Smooth muscle cell of the pulmonary artery (primary cell): ENCODE results near the gene CBLB. TPM values are rescaled to one million over a fixed set of nuclear protein-coding genes. Genes with fewer than 3 reads are reported as not detected.

Experiments
- total RNA-seq: library from RNA; depleted of rRNA; stranded (reverse); fragments of >200 nt; gene quantifications from 2 replicates; pipeline ENCODE4 v1.2.3, GENCODE V29; 2014

CBLB gene
- 41.9 and 73.8 TPM in 2 replicates for total RNA-seq

GRCh38 chr3:105868742-105869530 is at the start of gene CBLB:
TSS of gene CBLB (minus strand) at chr3:105869012. CDS start at chr3:105867577, 1,435 bp downstream.

